ENCODE data around the gene TRPM3.

- TF ChIP-seq CTCF (IDR thresholded peaks at IDR 0.05) (no peak), POLR2A (IDR thresholded peaks at IDR 0.05) (no peak)
Observed at GRCh38 chr9:70553707-70554673, 567.4 kb downstream of the TRPM3 start.

Data from adrenal gland (tissue), 5 donors.